Kidney (tissue), 14 donors: Measurements from ENCODE around the gene POU2F3. TPM values are rescaled to one million over a fixed set of nuclear protein-coding genes. Genes with fewer than 3 reads are reported as not detected.

Source experiments
- DNase-seq, 5 donors: peaks; one replicate each; pipeline ENCODE4 v3.0.0-alpha.2; 2013 to 2020
- FAIRE-seq: peaks from 2 replicates; lab custom pipeline; 2012; peaks lifted over from hg19 to GRCh38; lab: Jason Lieb, UNC
- H3K27ac ChIP-seq, 2 donors: one replicate each; pipeline ENCODE4 v1.7.0; 2013; ENCODE audit warnings: low read depth in 2 of 2, low read length in 2 of 2, inconsistent platforms in 1 of 2
- H3K27me3 ChIP-seq: one replicate; pipeline ENCODE4 v1.7.1; 2013; ENCODE audit warnings: low read length, inconsistent platforms; ENCODE audit not compliant: control insufficient read depth, insufficient read depth
- H3K36me3 ChIP-seq, 3 donors: one replicate each; pipeline versions ENCODE4 v1.7.0 to v1.7.1; 2013; ENCODE audit warnings: low read length in 3 of 3, control low read depth in 1 of 3, inconsistent platforms in 1 of 3; ENCODE audit not compliant: insufficient read depth in 3 of 3, control insufficient read depth in 2 of 3
- H3K4me1 ChIP-seq, 3 donors: one replicate each; pipeline versions ENCODE4 v1.7.0 to v1.7.1; 2013; ENCODE audit warnings: low read length in 3 of 3, inconsistent platforms in 1 of 3, low read depth in 1 of 3; ENCODE audit not compliant: control insufficient read depth in 2 of 3, insufficient read depth in 2 of 3
- H3K4me3 ChIP-seq, 3 donors: one replicate each; pipeline versions ENCODE4 v1.7.0 to v1.8.1; 2013; ENCODE audit warnings: low read length in 3 of 3, control low read depth in 1 of 3, inconsistent platforms in 1 of 3
- H3K9ac ChIP-seq, 3 donors: one replicate each; pipeline versions ENCODE4 v1.7.0 to v1.7.1; 2013; ENCODE audit warnings: low read length in 3 of 3, control low read depth in 1 of 3, inconsistent platforms in 1 of 3
- H3K9me3 ChIP-seq, 3 donors: one replicate each; pipeline versions ENCODE4 v1.7.0 to v1.7.1; 2013; ENCODE audit warnings: low read length in 3 of 3, control low read depth in 1 of 3, inconsistent platforms in 1 of 3; ENCODE audit not compliant: control insufficient read depth in 2 of 3, insufficient read depth in 1 of 3
- CTCF ChIP-seq: IDR thresholded peaks from 3 replicates; pipeline ENCODE4 v1.5.1; 2012; ENCODE audit warnings: mild to moderate bottlenecking, moderate library complexity, borderline replicate concordance; ENCODE audit not compliant: insufficient read depth; ENCODE audit errors: extremely low read depth
- intact Hi-C: fragments of 100-400 bp; cut with DNase I; formaldehyde crosslinking; loops from one replicate; pipeline ENCODE4 v1.11.1; 2022
- polyA plus RNA-seq: library from polyadenylated mRNA; stranded (reverse); fragments of 350-450 nt; fragmentation: Illumina TruSeq; extraction: RNeasy Lipid Tissue Mini Kit (QIAGEN cat#74804); gene quantifications from one replicate; pipeline ENCODE4 v1.2.3, GENCODE V29; 2014; ENCODE audit warnings: low read depth, low replicate concordance; ENCODE audit not compliant: insufficient read depth
- total RNA-seq: library from RNA; stranded (reverse); fragmentation: NEBNext Ultra II Directional; extraction: Animal tissue kit (Norgen Biotek cat#: 25700); gene quantifications from one replicate; pipeline ENCODE4 v1.2.1, GENCODE V29; 2021
- donor health status: control.
- donor health status: control.
- donor health status: control.
- donor health status: control.
- donor health status: control.
- donor health status: DM: yes; HTN: yes; CAD: no.
- donor health status: Normal renal cell carcinoma (clear cell type).

Gene POU2F3
- total and polyA plus RNA-seq, 2 donors from 2014 or later, result 0.85 to 1.2 TPM

- FAIRE-seq, result no peak
- intact Hi-C loops, result no loop called here
- no peak overlapping the region for H3K9ac ChIP-seq
- peaks cover 0 to 4% (median 0%) of the 10 kb centered on the region in 3 donors for H3K4me1 ChIP-seq
- no peak overlapping the region for H3K4me3 ChIP-seq
- no peak for TF ChIP-seq CTCF
- H3K27me3 ChIP-seq, result no peaks in the 10 kb centered on the region
- H3K36me3 ChIP-seq, result no peaks in the 10 kb centered on the region
- no peaks in the 10 kb centered on the region for H3K9me3 ChIP-seq
- no peak for DNase-seq
- no peak overlapping the region for H3K27ac ChIP-seq
Measured at GRCh38 chr11:120256178-120256577, 16.2 kb downstream of the POU2F3 start.

GRCh38 chr11:120256779-120257178 is 16.8 kb downstream of the POU2F3 start:
- Histone ChIP-seq H3K27ac (no peak overlapping the region), H3K4me3 (no peak overlapping the region), H3K9me3 (no peaks in the 10 kb centered on the region), H3K4me1 (peaks cover 0 to 4% (median 0%) of the 10 kb centered on the region in 3 donors), H3K9ac (no peak overlapping the region), H3K27me3 (no peaks in the 10 kb centered on the region), H3K36me3 (no peaks in the 10 kb centered on the region)
- no peak for FAIRE-seq
- intact Hi-C loops, result no loop called here
- no peak for DNase-seq
- TF ChIP-seq CTCF, result no peak

- intact Hi-C loops, result no loop called here
- Histone ChIP-seq H3K4me3 (no peak overlapping the region), H3K27ac (no peak overlapping the region), H3K9me3 (no peaks in the 10 kb centered on the region), H3K4me1 (peaks cover 0 to 4% (median 0%) of the 10 kb centered on the region in 3 donors), H3K36me3 (no peaks in the 10 kb centered on the region), H3K27me3 (no peaks in the 10 kb centered on the region), H3K9ac (no peak overlapping the region)
- DNase-seq, result no peak
- FAIRE-seq, result no peak
- TF ChIP-seq CTCF, result no peak
Measured at GRCh38 chr11:120257346-120257745, 17.4 kb downstream of the POU2F3 start.

GRCh38 chr11:120258661-120259060 is 18.7 kb downstream of the POU2F3 start:
- FAIRE-seq (no peak), DNase-seq (no peak)
- H3K9me3 ChIP-seq, result no peaks in the 10 kb centered on the region
- intact Hi-C loops, result no loop called here
- no peak overlapping the region for H3K27ac ChIP-seq
- H3K4me1 ChIP-seq, result peaks cover 0 to 4% (median 0%) of the 10 kb centered on the region in 3 donors
- H3K4me3 ChIP-seq, result no peak overlapping the region
- no peaks in the 10 kb centered on the region for H3K27me3 ChIP-seq
- no peak overlapping the region for H3K9ac ChIP-seq
- no peak for TF ChIP-seq CTCF
- no peaks in the 10 kb centered on the region for H3K36me3 ChIP-seq
